GM11168 (cell line): ENCODE results near the gene LAMA1.

Experiments used
- in situ Hi-C: fragments of 300-500 bp; cut with MboI; formaldehyde crosslinking; loops from one replicate; pipeline ENCODE4 v1.12.0; 2022; ENCODE audit warnings: low sequenced_read_pairs; ENCODE audit not compliant: unreplicated experiment

Gene LAMA1

DNA sequence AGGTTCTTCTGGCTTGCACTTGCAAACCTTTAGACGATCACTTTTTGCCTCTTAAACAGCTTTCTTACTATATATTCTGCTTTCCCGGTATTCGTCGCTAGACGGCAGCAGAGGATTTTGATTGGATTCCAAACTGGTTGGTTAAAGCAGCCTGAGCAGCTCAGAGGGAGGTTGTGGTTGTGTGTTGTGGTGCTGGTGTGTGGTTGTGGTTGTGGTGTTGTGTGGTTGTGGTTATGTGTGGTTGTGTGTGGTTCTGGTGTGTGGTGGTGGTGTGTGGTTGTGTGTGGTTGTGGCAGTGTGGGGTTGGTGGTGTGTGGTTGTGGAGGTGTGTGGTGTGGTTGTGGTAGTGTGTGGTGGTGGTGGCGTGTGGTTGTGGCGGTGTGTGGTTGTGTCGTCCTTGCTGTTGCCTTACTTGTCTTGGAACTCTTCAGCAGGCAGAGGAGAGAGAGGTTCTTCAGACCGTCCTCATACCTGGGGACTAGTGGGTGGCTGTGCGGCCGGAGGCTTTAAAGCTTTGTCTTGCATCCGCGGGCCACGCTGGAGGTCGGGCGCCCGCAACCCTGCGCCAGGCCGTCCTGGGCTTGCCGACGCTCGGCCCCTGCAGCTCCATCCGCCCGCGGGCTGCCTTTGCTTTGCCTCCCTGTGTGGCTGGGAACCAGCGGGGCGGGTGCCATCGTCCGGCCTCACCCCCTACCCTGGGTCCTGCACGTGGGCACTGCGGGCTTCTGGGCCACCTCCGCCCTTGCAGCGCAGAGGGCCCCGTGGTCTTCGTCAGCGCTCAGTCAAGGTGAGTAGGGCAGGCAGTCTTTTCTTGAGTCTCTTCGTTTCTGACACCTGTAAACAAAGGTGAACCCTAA lies 197.3 kb downstream of the LAMA1 start:
- in situ Hi-C loops = no loop called here

DNA sequence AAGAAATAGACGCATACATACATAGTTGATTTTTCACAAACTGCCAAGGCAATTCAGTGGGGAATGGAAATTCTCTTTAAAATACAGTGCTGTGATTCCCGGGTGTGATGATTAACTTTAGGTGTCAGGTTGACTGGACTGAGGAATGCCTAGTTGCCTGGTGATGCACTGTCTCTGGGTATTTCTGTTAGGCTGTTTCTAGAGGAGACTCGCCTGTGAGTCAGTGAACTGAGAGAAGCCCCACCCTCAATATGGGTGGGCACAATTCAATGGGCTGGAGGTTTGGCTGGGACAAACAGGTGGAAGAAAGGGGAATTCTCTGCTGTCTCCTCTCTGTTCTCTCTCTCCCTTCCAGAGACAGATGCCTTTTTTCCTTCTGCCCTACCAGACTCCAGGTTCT lies 200.5 kb downstream of the LAMA1 start:
- in situ Hi-C loops = no loop called here

DNA sequence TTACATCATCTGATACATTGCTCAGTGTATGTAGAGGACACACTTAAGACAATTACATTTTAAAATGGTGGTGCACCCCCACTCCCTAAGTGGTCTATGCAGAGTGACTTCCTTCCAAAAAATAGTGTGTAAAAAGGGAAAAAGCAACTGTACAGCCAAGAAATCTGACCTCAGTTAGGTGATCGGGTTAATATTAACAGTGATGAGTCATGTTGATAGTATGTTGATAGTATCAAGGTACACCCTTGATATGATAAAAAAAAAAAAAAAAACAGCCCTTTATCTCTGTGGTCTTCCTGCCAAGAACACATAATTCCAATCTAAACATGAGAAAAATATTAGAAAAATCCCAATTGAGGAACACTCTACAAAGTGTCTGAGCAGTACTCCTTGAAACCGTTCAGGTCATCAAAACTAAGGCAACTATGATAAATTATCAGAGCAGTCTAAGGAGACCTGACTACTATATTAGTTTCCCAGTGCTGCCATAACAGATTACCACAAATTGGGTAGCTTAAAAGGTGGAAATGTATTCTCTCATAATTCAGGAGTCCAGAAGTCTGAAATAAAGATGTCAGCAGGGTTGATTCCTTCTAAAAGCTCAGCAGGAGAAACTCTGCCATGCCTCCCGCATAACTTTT lies 216.2 kb downstream of the LAMA1 start:
- in situ Hi-C loops = no loop called here

DNA sequence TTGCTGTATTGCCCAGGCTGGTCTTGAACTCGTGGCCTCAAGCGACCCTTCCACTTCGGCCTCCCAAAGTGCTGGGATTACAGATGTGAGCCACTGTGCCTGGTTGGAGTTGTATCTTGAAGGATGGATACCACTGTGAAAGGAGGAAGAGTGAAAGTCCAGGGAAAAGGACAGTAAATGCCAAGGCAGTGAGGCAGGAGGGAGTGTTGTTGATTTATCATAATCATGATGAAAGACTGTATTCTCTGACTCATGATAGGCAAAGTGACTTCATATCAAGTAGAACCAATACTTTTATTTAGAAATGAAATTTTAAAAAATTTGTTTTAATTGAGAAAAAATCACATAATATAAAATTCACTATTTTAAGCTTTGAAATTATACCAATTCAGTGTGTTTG lies 225.8 kb downstream of the LAMA1 start:
- in situ Hi-C loops = loop anchor here (25.0 kb wide), 1 partner anchor 354 kb away; no protein-coding TSS in a partner anchor
